ENCODE data around the gene CD6. TPM values are rescaled to one million over a fixed set of nuclear protein-coding genes. Genes with fewer than 3 reads are reported as not detected.

The CD6 gene
- total RNA-seq, 1 donor from 2014 or later, result 0.87 TPM

- DNase-seq (ENCODE audit: low spot score), result no peak
Measured at GRCh38 chr11:61049063-61049377, 77.5 kb downstream of the CD6 start.

GRCh38 chr11:61049859-61050258 is 78.4 kb downstream of the CD6 start:
- peak; percentile 28 for DNase-seq (ENCODE audit: low spot score)

- DNase-seq (ENCODE audit: low spot score), result peak; percentile 53
Measured at GRCh38 chr11:61052182-61052972, 80.9 kb downstream of the CD6 start.

- no peak for DNase-seq (ENCODE audit: low spot score)
Measured at GRCh38 chr11:61053191-61053590, 81.7 kb downstream of the CD6 start.

- DNase-seq (ENCODE audit: low spot score), result peak; percentile 12
Measured at GRCh38 chr11:61054513-61054912, 83.0 kb downstream of the CD6 start.

GRCh38 chr11:61054927-61055562 is 83.6 kb downstream of the CD6 start:
- DNase-seq (ENCODE audit: low spot score), result peak; percentile 87

- peak; percentile 71 for DNase-seq (ENCODE audit: low spot score)
Measured at GRCh38 chr11:61055776-61056175, 84.3 kb downstream of the CD6 start.

- DNase-seq (ENCODE audit: low spot score), result peak; percentile 78
Measured at GRCh38 chr11:61056571-61056970, 85.1 kb downstream of the CD6 start.

GRCh38 chr11:61056981-61057380 is 85.5 kb downstream of the CD6 start:
- peak; percentile 55 for DNase-seq (ENCODE audit: low spot score)

- peak; percentile 49 for DNase-seq (ENCODE audit: low spot score)
Measured at GRCh38 chr11:61057615-61058014, 86.1 kb downstream of the CD6 start.

GRCh38 chr11:61058583-61059259 is 87.2 kb downstream of the CD6 start:
- DNase-seq (ENCODE audit: low spot score), result peak; percentile 41

GRCh38 chr11:61059260-61059752 is 87.8 kb downstream of the CD6 start:
- peak; percentile 64 for DNase-seq (ENCODE audit: low spot score)

GRCh38 chr11:61061081-61061826 is 89.8 kb downstream of the CD6 start:
- peak; percentile 67 for DNase-seq (ENCODE audit: low spot score)

- peak; percentile 47 for DNase-seq (ENCODE audit: low spot score)
Measured at GRCh38 chr11:61062181-61062930, 90.9 kb downstream of the CD6 start.

GRCh38 chr11:61065236-61065635 is 93.8 kb downstream of the CD6 start:
- DNase-seq (ENCODE audit: low spot score), result peak; percentile 73

GRCh38 chr11:61065955-61066638 is 94.6 kb downstream of the CD6 start:
- DNase-seq (ENCODE audit: low spot score), result peak; percentile 67

GRCh38 chr11:61066645-61067044 is 95.2 kb downstream of the CD6 start:
- DNase-seq (ENCODE audit: low spot score), result no peak

GRCh38 chr11:61067782-61068446 is 96.4 kb downstream of the CD6 start:
- no peak for DNase-seq (ENCODE audit: low spot score)

- peak; percentile 39 for DNase-seq (ENCODE audit: low spot score)
Measured at GRCh38 chr11:61068581-61068980, 97.1 kb downstream of the CD6 start.
